ENCODE results near the gene GPR6. TPM values are rescaled to one million over a fixed set of nuclear protein-coding genes. Genes with fewer than 3 reads are reported as not detected.

Gene GPR6
- total and polyA plus RNA-seq, 2 of the 8 experiments (the other 6 are each of a cell fraction or from before 2014, with no cell fraction given), result 0.18 to 0.37 TPM

DNA sequence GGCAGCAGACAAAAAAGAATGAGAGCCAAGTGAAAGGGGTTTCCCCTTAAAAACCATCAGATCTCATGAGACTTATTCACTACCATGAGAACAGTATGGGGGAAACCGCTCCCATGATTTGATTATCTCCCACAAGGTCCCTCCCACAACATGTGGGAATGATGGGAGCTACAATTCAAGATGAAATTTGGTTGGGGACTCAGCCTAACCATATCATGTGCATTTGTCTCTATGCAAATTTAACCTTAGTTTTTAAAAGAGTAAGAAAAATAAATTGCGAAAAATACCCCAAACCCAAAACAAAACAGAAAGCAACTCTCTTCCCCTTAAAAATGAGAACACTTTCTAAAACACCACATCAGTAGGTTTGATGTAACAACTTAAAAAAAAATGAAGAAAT lies 22.6 kb upstream of the GPR6 start (continued):
- TF ChIP-seq CHD2 (IDR thresholded peaks at IDR 0.05; ENCODE audit: low read length) (no peak), NRF1 (IDR thresholded peaks at IDR 0.05; ENCODE audit: low read depth, low read length) (no peak), NANOG (IDR thresholded peaks at IDR 0.05; ENCODE audit: insufficient read depth, low read depth, low read length, poor library complexity, severe bottlenecking) (no peak), SP2 (IDR thresholded peaks at IDR 0.05; ENCODE audit: low read length) (no peak), HDAC2 (IDR thresholded peaks at IDR 0.05; ENCODE audit: borderline replicate concordance in 1 of 2, low read depth in 2 of 2, low read length in 2 of 2) (no peak), JUN (IDR thresholded peaks at IDR 0.05; ENCODE audit: low read depth, low read length) (no peak)

Data from H1 (cell line).